ENCODE data around the gene MPPED1. TPM values are rescaled to one million over a fixed set of nuclear protein-coding genes. Genes with fewer than 3 reads are reported as not detected.

MPPED1 gene
- polyA plus RNA-seq, 4 donors: 0.56 to 1.3 (median 0.74) TPM

GRCh38 chr22:43392385-43392989 is 19.3 kb upstream of the MPPED1 start:
- DNase-seq (ENCODE audit: low read depth in 4 of 4, low spot score in 2 of 4): no peak

- no peak for DNase-seq (ENCODE audit: low read depth in 4 of 4, low spot score in 2 of 4)
These were observed 18.5 kb upstream of the MPPED1 start for GRCh38 chr22:43393132-43393843.

GRCh38 chr22:43393844-43394474 is 17.9 kb upstream of the MPPED1 start:
- DNase-seq (ENCODE audit: low read depth in 4 of 4, low spot score in 2 of 4): no peak

GRCh38 chr22:43395086-43395695 is 16.6 kb upstream of the MPPED1 start:
- no peak for DNase-seq (ENCODE audit: low read depth in 4 of 4, low spot score in 2 of 4)

GRCh38 chr22:43396321-43396933 is 15.4 kb upstream of the MPPED1 start:
- no peak for DNase-seq (ENCODE audit: low read depth in 4 of 4, low spot score in 2 of 4)

- no peak for DNase-seq (ENCODE audit: low read depth in 4 of 4, low spot score in 2 of 4)
These were observed 14.8 kb upstream of the MPPED1 start for GRCh38 chr22:43396934-43397457.

GRCh38 chr22:43397766-43398165 is 14.0 kb upstream of the MPPED1 start:
- no peak for DNase-seq (ENCODE audit: low read depth in 4 of 4, low spot score in 2 of 4)

- no peak for DNase-seq (ENCODE audit: low read depth in 4 of 4, low spot score in 2 of 4)
These were observed 13.6 kb upstream of the MPPED1 start for GRCh38 chr22:43398246-43398645.

- no peak for DNase-seq (ENCODE audit: low read depth in 4 of 4, low spot score in 2 of 4)
These were observed 12.9 kb upstream of the MPPED1 start for GRCh38 chr22:43398910-43399309.

- DNase-seq (ENCODE audit: low read depth in 4 of 4, low spot score in 2 of 4): no peak
These were observed 12.4 kb upstream of the MPPED1 start for GRCh38 chr22:43399338-43399979.

- no peak for DNase-seq (ENCODE audit: low read depth in 4 of 4, low spot score in 2 of 4)
These were observed 11.8 kb upstream of the MPPED1 start for GRCh38 chr22:43399980-43400358.

GRCh38 chr22:43400449-43400848 is 11.4 kb upstream of the MPPED1 start:
- no peak for DNase-seq (ENCODE audit: low read depth in 4 of 4, low spot score in 2 of 4)

GRCh38 chr22:43401233-43401632 is 10.6 kb upstream of the MPPED1 start:
- DNase-seq (ENCODE audit: low read depth in 4 of 4, low spot score in 2 of 4): no peak

- DNase-seq (ENCODE audit: low read depth in 4 of 4, low spot score in 2 of 4): no peak
These were observed 10.2 kb upstream of the MPPED1 start for GRCh38 chr22:43401661-43402060.

GRCh38 chr22:43402128-43402527 is 9.7 kb upstream of the MPPED1 start:
- no peak for DNase-seq (ENCODE audit: low read depth in 4 of 4, low spot score in 2 of 4)

GRCh38 chr22:43404673-43405385 is 7.0 kb upstream of the MPPED1 start:
- no peak for DNase-seq (ENCODE audit: low read depth in 4 of 4, low spot score in 2 of 4)

- DNase-seq (ENCODE audit: low read depth in 4 of 4, low spot score in 2 of 4): no peak
These were observed 5.5 kb upstream of the MPPED1 start for GRCh38 chr22:43406186-43406790.

GRCh38 chr22:43407591-43407990 is 4.2 kb upstream of the MPPED1 start:
- DNase-seq (ENCODE audit: low read depth in 4 of 4, low spot score in 2 of 4): no peak

GRCh38 chr22:43408009-43408408 is 3.8 kb upstream of the MPPED1 start:
- DNase-seq (ENCODE audit: low read depth in 4 of 4, low spot score in 2 of 4): no peak
